HepG2 (cell line): ENCODE results near the gene HOXD4. TPM values are rescaled to one million over a fixed set of nuclear protein-coding genes. Genes with fewer than 3 reads are reported as not detected.

Source experiments
- ERF ChIP-seq: IDR thresholded peaks from 2 replicates; pipeline ENCODE4 v1.6.1; 2018; ENCODE audit warnings: missing biosample characterization, missing genetic modification reagents
- HOXA5 ChIP-seq: sonication (generic); formaldehyde crosslinking; IDR thresholded peaks from 2 replicates; pipeline ENCODE4 v1.4.0; 2020; ENCODE audit warnings: missing genetic modification reagents
- PRDM15 ChIP-seq: sonication (generic); formaldehyde crosslinking; IDR thresholded peaks from 2 replicates; pipeline ENCODE4 v1.4.0; 2020; ENCODE audit warnings: missing genetic modification reagents
- RFXANK ChIP-seq: IDR thresholded peaks from 2 replicates; pipeline ENCODE4 v1.6.1; 2016
- TP53 ChIP-seq: sonication (generic); formaldehyde crosslinking; conservative IDR thresholded peaks from 2 replicates; pipeline ENCODE4 v1.4.0; 2020; ENCODE audit warnings: missing genetic modification reagents
- ZBTB1 ChIP-seq: sonication (generic); formaldehyde crosslinking; IDR thresholded peaks from 2 replicates; pipeline ENCODE4 v1.4.0; 2020; ENCODE audit warnings: missing genetic modification reagents, borderline replicate concordance
- ZBTB10 ChIP-seq: sonication (generic); formaldehyde crosslinking; IDR thresholded peaks from 2 replicates; pipeline ENCODE4 v1.4.0; 2020; ENCODE audit warnings: missing genetic modification reagents, borderline replicate concordance
- ZHX2 ChIP-seq, 2 experiments: sonication (generic) in 1 of 2; formaldehyde crosslinking in 1 of 2; IDR thresholded peaks; 2 replicates each; pipeline versions ENCODE4 v1.6.1 to v1.9.0; 2014 to 2022; ENCODE audit warnings: antibody characterized with exemption in 1 of 2, borderline replicate concordance in 1 of 2, inconsistent platforms in 1 of 2, low read depth in 1 of 2, missing genetic modification reagents in 1 of 2
- ZNF354B ChIP-seq: sonication (generic); formaldehyde crosslinking; IDR thresholded peaks from 2 replicates; pipeline ENCODE4 v1.8.0; 2022; ENCODE audit warnings: mild to moderate bottlenecking, missing genetic modification reagents
- ZNF609 ChIP-seq: sonication (generic); formaldehyde crosslinking; IDR thresholded peaks from 2 replicates; pipeline ENCODE4 v1.4.0; 2020; ENCODE audit warnings: mild to moderate bottlenecking, missing genetic modification reagents, borderline replicate concordance
- polyA plus RNA-seq, 8 experiments: library from polyadenylated mRNA; depleted of rRNA in 3 of 8; stranded (reverse) in 7 of 8; unstranded in 1 of 8; fragments of >200 nt; fragmentation: Illumina TruSeq in 4 of 8; extraction: Trizol in 4 of 8; gene quantifications; 2 replicates each; pipeline versions ENCODE4 v1.2.1 to v1.2.3, GENCODE V29; 2011 to 2016; ENCODE audit warnings: low read depth in 4 of 8, missing spikeins in 1 of 8, mixed read lengths in 1 of 8; ENCODE audit not compliant: insufficient read depth in 1 of 8
- total RNA-seq, 5 experiments: library from RNA; depleted of rRNA; stranded (reverse); fragments of >200 nt; fragmentation: Illumina TruSeq; extraction: Trizol; gene quantifications; 2 replicates each; pipeline ENCODE4 v1.2.3, GENCODE V29; 2016; ENCODE audit warnings: low read depth in 1 of 5

Gene HOXD4
- total and polyA plus RNA-seq, 2 of the 13 experiments (the other 11 are each of a cell fraction or from before 2014, with no cell fraction given), result not detected

- TF ChIP-seq ZHX2 (IDR thresholded peaks at IDR 0.05; ENCODE audit: low read depth), result no peak
- peak; percentile 53; the same call in 1 of the 2 replicates for TF ChIP-seq ZHX2 (CRISPR knock-in tag; IDR thresholded peaks at IDR 0.05; ENCODE audit: borderline replicate concordance)
- peak; percentile 73; the same call in 1 of the 2 replicates for TF ChIP-seq ZNF609 (CRISPR knock-in tag)
- 0 out of 2 replicates have a peak, but pooled peaks have one; percentile 37 for TF ChIP-seq ZBTB1 (CRISPR knock-in tag)
- TF ChIP-seq RFXANK (CRISPR knock-in tag), result no peak
- TF ChIP-seq PRDM15 (CRISPR knock-in tag), result 0 out of 2 replicates have a peak, but pooled peaks have one; percentile 15
- TF ChIP-seq ZNF354B (CRISPR knock-in tag), result no peak
- peak; percentile 71; the same call in 1 of the 2 replicates for TF ChIP-seq ZBTB10 (CRISPR knock-in tag)
- peak; percentile 48; the same call in 1 of the 2 replicates for TF ChIP-seq ERF
- TF ChIP-seq TP53 (CRISPR knock-in tag), result peak; percentile 55; the same call in 1 of the 2 replicates
- peak; percentile 72; the same call in 1 of the 2 replicates for TF ChIP-seq HOXA5 (CRISPR knock-in tag)
Measured at GRCh38 chr2:176172895-176173566, 21.7 kb downstream of the HOXD4 start (continued).
